DOHH2 (cell line): Measurements from ENCODE around the gene TMEM156.

ENCODE experiments used
- H3F3A ChIP-seq: fragments of 200-600 bp; sonication (generic), shearing (Covaris generic); 2 replicates; pipeline ENCODE4 v1.6.0; 2016; ENCODE audit warnings: antibody characterized with exemption, mild to moderate bottlenecking; ENCODE audit not compliant: control insufficient read depth, insufficient read depth
- H3K27ac ChIP-seq: fragments of 200-600 bp; sonication (generic); 2 replicates; pipeline ENCODE4 v1.5.1; 2014; ENCODE audit warnings: low read depth, mild to moderate bottlenecking, low read length, moderate library complexity
- H3K27me3 ChIP-seq: fragments of 200-600 bp; sonication (generic); 2 replicates; pipeline ENCODE4 v1.6.1; 2014; ENCODE audit warnings: mild to moderate bottlenecking, low read length, mixed read lengths; ENCODE audit not compliant: control insufficient read depth
- H3K36me3 ChIP-seq: fragments of 200-600 bp; sonication (generic); 2 replicates; pipeline ENCODE4 v1.6.1; 2014; ENCODE audit warnings: mild to moderate bottlenecking, low read length, moderate library complexity, mixed read lengths; ENCODE audit not compliant: control insufficient read depth
- H3K4me1 ChIP-seq: fragments of 200-600 bp; sonication (generic); 2 replicates; pipeline ENCODE4 v1.6.1; 2014; ENCODE audit warnings: mild to moderate bottlenecking, low read length, mixed read lengths; ENCODE audit not compliant: control insufficient read depth
- H3K4me2 ChIP-seq: fragments of 200-600 bp; sonication (generic); 2 replicates; pipeline ENCODE4 v1.6.0; 2014; ENCODE audit warnings: mild to moderate bottlenecking, low read length, moderate library complexity
- H3K4me3 ChIP-seq: fragments of 200-600 bp; sonication (generic); 2 replicates; pipeline ENCODE4 v1.5.1; 2014; ENCODE audit warnings: mild to moderate bottlenecking, low read length, mixed read lengths
- H3K79me2 ChIP-seq: fragments of 200-600 bp; sonication (generic); 2 replicates; pipeline ENCODE4 v1.6.1; 2014; ENCODE audit warnings: mild to moderate bottlenecking, low read length, mixed read lengths; ENCODE audit not compliant: control insufficient read depth
- H3K9me2 ChIP-seq: fragments of 200-600 bp; sonication (generic); replicated peaks from 2 replicates; pipeline ENCODE4 v1.6.1; 2014; ENCODE audit warnings: mild to moderate bottlenecking, low read length, mixed read lengths; ENCODE audit not compliant: control insufficient read depth
- H3K9me3 ChIP-seq: fragments of 200-600 bp; sonication (generic); 2 replicates; pipeline ENCODE4 v1.6.1; 2014; ENCODE audit warnings: antibody characterized with exemption, low read length, mixed read lengths; ENCODE audit not compliant: control insufficient read depth, insufficient read depth
- H4K20me1 ChIP-seq: fragments of 200-600 bp; sonication (generic); 2 replicates; pipeline ENCODE4 v1.6.0; 2014; ENCODE audit warnings: low read depth, mild to moderate bottlenecking, antibody characterized with exemption, low read length, moderate library complexity; ENCODE audit not compliant: control insufficient read depth, insufficient read depth
- EZH2phosphoT487 ChIP-seq: fragments of 200-600 bp; sonication (generic); IDR thresholded peaks from 2 replicates; pipeline ENCODE4 v1.6.1; 2017; ENCODE audit warnings: borderline replicate concordance, mild to moderate bottlenecking, antibody characterized with exemption, low read length, moderate library complexity, mixed read lengths
- TF ChIP-seq, protein P1 (sequence below): fragments of 200-600 bp; sonication (generic); IDR thresholded peaks from one replicate; pipeline ENCODE4 v1.5.1; 2014; ENCODE audit warnings: antibody characterized with exemption, mild to moderate bottlenecking, low read depth, low read length; ENCODE audit not compliant: poor library complexity, severe bottlenecking

Gene TMEM156

GRCh38 chr4:39030725-39031124 is 1.5 kb downstream of the TMEM156 start:
- H3K79me2 ChIP-seq: peaks cover 67% of the 10 kb centered on the region
- peak overlapping the region; percentile 85 for H3K4me3 ChIP-seq
- no peak for TF ChIP-seq EZH2phosphoT487
- TF ChIP-seq, protein P1, sequence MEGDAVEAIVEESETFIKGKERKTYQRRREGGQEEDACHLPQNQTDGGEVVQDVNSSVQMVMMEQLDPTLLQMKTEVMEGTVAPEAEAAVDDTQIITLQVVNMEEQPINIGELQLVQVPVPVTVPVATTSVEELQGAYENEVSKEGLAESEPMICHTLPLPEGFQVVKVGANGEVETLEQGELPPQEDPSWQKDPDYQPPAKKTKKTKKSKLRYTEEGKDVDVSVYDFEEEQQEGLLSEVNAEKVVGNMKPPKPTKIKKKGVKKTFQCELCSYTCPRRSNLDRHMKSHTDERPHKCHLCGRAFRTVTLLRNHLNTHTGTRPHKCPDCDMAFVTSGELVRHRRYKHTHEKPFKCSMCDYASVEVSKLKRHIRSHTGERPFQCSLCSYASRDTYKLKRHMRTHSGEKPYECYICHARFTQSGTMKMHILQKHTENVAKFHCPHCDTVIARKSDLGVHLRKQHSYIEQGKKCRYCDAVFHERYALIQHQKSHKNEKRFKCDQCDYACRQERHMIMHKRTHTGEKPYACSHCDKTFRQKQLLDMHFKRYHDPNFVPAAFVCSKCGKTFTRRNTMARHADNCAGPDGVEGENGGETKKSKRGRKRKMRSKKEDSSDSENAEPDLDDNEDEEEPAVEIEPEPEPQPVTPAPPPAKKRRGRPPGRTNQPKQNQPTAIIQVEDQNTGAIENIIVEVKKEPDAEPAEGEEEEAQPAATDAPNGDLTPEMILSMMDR: no peak
- peaks cover 58% of the 10 kb centered on the region for H3F3A ChIP-seq
- H3K27me3 ChIP-seq: no peaks in the 10 kb centered on the region; the same call in 1 of the 2 replicates
- H3K36me3 ChIP-seq: peaks cover 40% of the 10 kb centered on the region
- no peaks in the 10 kb centered on the region for H3K9me2 ChIP-seq
- peak overlapping the region; percentile 92 for H3K4me2 ChIP-seq
- H4K20me1 ChIP-seq: no peaks in the 10 kb centered on the region
- H3K9me3 ChIP-seq: no peaks in the 10 kb centered on the region
- peaks cover 65% of the 10 kb centered on the region for H3K4me1 ChIP-seq
- H3K27ac ChIP-seq: peak overlapping the region; percentile 95

DNA sequence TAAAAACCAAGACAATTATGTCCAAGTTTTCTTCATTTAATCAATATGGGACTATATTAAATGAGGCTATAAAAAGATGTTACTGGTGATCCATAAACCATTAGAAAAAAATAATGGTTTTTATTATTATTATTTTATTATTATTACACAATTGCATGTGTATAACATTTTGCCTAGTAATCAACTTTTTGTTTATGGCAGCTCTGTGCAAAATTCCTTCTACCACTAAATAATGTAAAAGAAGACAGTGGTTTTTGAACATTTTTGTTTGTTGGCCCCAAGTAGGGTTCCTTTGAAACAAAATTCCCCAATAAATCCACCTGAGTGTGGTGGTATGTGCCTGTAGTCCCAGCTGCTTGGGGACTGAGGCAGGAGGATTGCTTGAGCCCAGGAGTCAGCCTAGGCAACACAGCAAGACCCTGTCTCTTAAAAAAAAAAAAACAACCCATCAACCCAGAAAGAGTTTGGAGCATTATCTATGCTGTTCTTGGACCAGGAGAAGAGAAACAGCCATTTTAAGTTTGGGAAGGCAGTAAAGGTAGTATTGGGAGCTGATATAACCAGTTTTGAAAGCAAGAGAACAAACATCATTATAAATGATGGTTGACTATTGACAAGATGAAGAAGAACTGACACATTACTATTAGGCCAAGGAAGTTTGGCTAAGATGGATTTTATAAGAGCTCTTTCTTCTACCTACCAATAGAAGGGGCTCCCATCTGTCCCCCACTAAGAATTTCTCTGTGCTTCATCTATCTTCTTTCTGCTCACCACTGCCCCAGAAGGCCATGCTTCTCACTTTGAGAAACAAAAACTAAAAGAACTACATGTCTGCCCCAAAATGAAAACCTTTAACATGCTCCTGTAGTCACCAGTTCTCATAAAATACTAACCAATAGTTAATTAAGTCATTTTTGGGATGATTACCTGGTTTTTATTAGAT is 2.2 kb downstream of the TMEM156 start:
- Histone ChIP-seq H3F3A (peaks cover 51% of the 10 kb centered on the region), H3K36me3 (peaks cover 47% of the 10 kb centered on the region), H3K27me3 (no peaks in the 10 kb centered on the region; the same call in 1 of the 2 replicates), H3K9me3 (no peaks in the 10 kb centered on the region), H3K4me1 (peaks cover 62% of the 10 kb centered on the region), H3K9me2 (no peaks in the 10 kb centered on the region), H3K79me2 (peaks cover 74% of the 10 kb centered on the region), H3K27ac (peak overlapping the region; percentile 95), H3K4me3 (peak overlapping the region; percentile 85), H4K20me1 (no peaks in the 10 kb centered on the region), H3K4me2 (peak overlapping the region; percentile 92)
- TF ChIP-seq, protein P1: peak; percentile 47
- TF ChIP-seq EZH2phosphoT487: no peak

DNA sequence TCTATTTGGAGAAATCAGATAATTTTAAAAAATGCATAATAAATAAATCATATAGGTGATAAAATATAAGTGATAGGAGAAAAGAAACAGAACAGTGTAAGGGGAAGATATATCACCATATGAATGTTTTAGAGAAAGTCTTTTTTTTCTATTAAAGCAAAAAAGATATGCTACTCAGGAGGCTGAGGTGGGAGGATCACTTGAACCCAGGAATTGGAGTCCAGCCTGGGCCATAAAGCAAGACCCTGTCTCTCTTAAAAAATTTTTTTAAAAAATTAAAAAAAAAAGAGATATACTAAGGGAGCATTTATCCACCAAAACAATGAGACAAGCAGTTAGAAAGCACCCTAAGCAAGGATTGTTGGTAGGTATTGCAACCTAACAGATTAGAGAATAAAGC is 6.1 kb downstream of the TMEM156 start:
- Histone ChIP-seq H3K27ac (0 out of 2 replicates have a peak overlapping the region, but pooled peaks have one; percentile 95), H3K36me3 (peaks cover 78% of the 10 kb centered on the region), H3F3A (peaks cover 17% of the 10 kb centered on the region), H3K4me3 (no peak overlapping the region), H3K27me3 (no peaks in the 10 kb centered on the region; the same call in 1 of the 2 replicates), H3K4me1 (peaks cover 38% of the 10 kb centered on the region), H3K4me2 (peak overlapping the region; percentile 82), H3K9me2 (no peaks in the 10 kb centered on the region), H3K79me2 (peaks cover 97% of the 10 kb centered on the region), H4K20me1 (no peaks in the 10 kb centered on the region; the same call in 1 of the 2 replicates), H3K9me3 (no peaks in the 10 kb centered on the region)
- TF ChIP-seq, protein P1: no peak
- TF ChIP-seq EZH2phosphoT487: no peak
